Ectodermal cell (in vitro differentiated cells): ENCODE measurements around the gene PSME3IP1.

Source experiments
- H3K27ac ChIP-seq: 2 replicates; pipeline ENCODE4 v1.7.0; 2013; ENCODE audit warnings: mild to moderate bottlenecking, low read depth, low read length; ENCODE audit not compliant: insufficient read depth, poor library complexity, severe bottlenecking
- H3K27me3 ChIP-seq: 2 replicates; pipeline ENCODE4 v1.7.0; 2013; ENCODE audit warnings: mild to moderate bottlenecking, low read length; ENCODE audit not compliant: insufficient read depth, control insufficient read depth, poor library complexity, severe bottlenecking
- H3K36me3 ChIP-seq: one replicate; pipeline ENCODE4 v1.7.0; 2013; ENCODE audit warnings: low read length; ENCODE audit not compliant: control insufficient read depth, insufficient read depth
- H3K4me1 ChIP-seq: one replicate; pipeline ENCODE4 v1.7.0; 2013; ENCODE audit warnings: low read length; ENCODE audit not compliant: control insufficient read depth, insufficient read depth
- H3K4me3 ChIP-seq: 2 replicates; pipeline ENCODE4 v1.7.0; 2013; ENCODE audit warnings: low read depth, low read length, control low read depth; ENCODE audit not compliant: insufficient read depth
- H3K9me3 ChIP-seq: 2 replicates; pipeline ENCODE4 v1.7.0; 2013; ENCODE audit warnings: mild to moderate bottlenecking, low read length, moderate library complexity; ENCODE audit not compliant: control insufficient read depth
- WGBS, 2 experiments: methylation state at CpG; one replicate each; pipeline ENCODE4 v1.1.7; 2013; ENCODE audit warnings: missing lambda C conversion rate in 2 of 2; 5-methylcytosine and 5-hydroxymethylcytosine counted together

Gene PSME3IP1

GRCh38 chr16:57156351-57156703, 29.5 kb downstream of the PSME3IP1 start:
- 96% methylated on average over 4 of the region's 4 CpGs for WGBS, 2 experiments
- Histone ChIP-seq H3K27ac (no peak overlapping the region), H3K36me3 (peaks cover 35% of the 10 kb centered on the region), H3K4me3 (no peak overlapping the region), H3K4me1 (no peaks in the 10 kb centered on the region), H3K9me3 (no peaks in the 10 kb centered on the region), H3K27me3 (no peaks in the 10 kb centered on the region)

GRCh38 chr16:57155702-57156350, 30.0 kb downstream of the PSME3IP1 start:
- 94 to 96% methylated on average over 6 of the region's 6 CpGs for WGBS, 2 experiments
- Histone ChIP-seq H3K4me1 (peaks cover 5% of the 10 kb centered on the region), H3K27me3 (no peaks in the 10 kb centered on the region), H3K4me3 (no peak overlapping the region), H3K9me3 (no peaks in the 10 kb centered on the region), H3K27ac (no peak overlapping the region), H3K36me3 (peaks cover 35% of the 10 kb centered on the region)

- Histone ChIP-seq H3K4me1 (peaks cover 6% of the 10 kb centered on the region), H3K9me3 (no peaks in the 10 kb centered on the region), H3K27me3 (no peaks in the 10 kb centered on the region), H3K36me3 (peaks cover 28% of the 10 kb centered on the region), H3K27ac (no peak overlapping the region), H3K4me3 (no peak overlapping the region)
- 96 to 98% methylated on average over 6 of the region's 6 CpGs for WGBS, 2 experiments
These were observed 32.0 kb downstream of the PSME3IP1 start for GRCh38 chr16:57153841-57154240.

- Histone ChIP-seq H3K36me3 (peaks cover 17% of the 10 kb centered on the region), H3K9me3 (no peaks in the 10 kb centered on the region), H3K4me1 (peaks cover 12% of the 10 kb centered on the region), H3K4me3 (no peak overlapping the region), H3K27me3 (no peaks in the 10 kb centered on the region), H3K27ac (no peak overlapping the region)
- 92 to 94% methylated on average over 4 of the region's 4 CpGs for WGBS, 2 experiments
These were observed 33.4 kb downstream of the PSME3IP1 start for GRCh38 chr16:57152096-57153093.

GRCh38 chr16:57151369-57151768, 34.5 kb downstream of the PSME3IP1 start:
- H3K27me3 ChIP-seq, result no peaks in the 10 kb centered on the region
- peaks cover 12% of the 10 kb centered on the region for H3K4me1 ChIP-seq
- WGBS, 2 experiments, result 64 to 77% methylated on average over 2 of the region's 2 CpGs
- no peak overlapping the region for H3K27ac ChIP-seq
- no peaks in the 10 kb centered on the region for H3K9me3 ChIP-seq
- no peak overlapping the region for H3K4me3 ChIP-seq
- peaks cover 17% of the 10 kb centered on the region for H3K36me3 ChIP-seq

- peaks cover 12% of the 10 kb centered on the region for H3K4me1 ChIP-seq
- no peaks in the 10 kb centered on the region for H3K27me3 ChIP-seq
- no peaks in the 10 kb centered on the region for H3K9me3 ChIP-seq
- no peak overlapping the region for H3K27ac ChIP-seq
- 85 to 88% methylated on average over 9 of the region's 9 CpGs for WGBS, 2 experiments
- peaks cover 12% of the 10 kb centered on the region for H3K36me3 ChIP-seq
- H3K4me3 ChIP-seq, result no peak overlapping the region
These were observed 35.0 kb downstream of the PSME3IP1 start for GRCh38 chr16:57150682-57151330.

GRCh38 chr16:57149391-57149790, 36.4 kb downstream of the PSME3IP1 start:
- no peak overlapping the region for H3K27ac ChIP-seq
- WGBS, 2 experiments, result 94 to 95% methylated on average over 10 of the region's 10 CpGs
- H3K9me3 ChIP-seq, result no peaks in the 10 kb centered on the region
- peaks cover 12% of the 10 kb centered on the region for H3K4me1 ChIP-seq
- H3K4me3 ChIP-seq, result no peak overlapping the region
- no peaks in the 10 kb centered on the region for H3K27me3 ChIP-seq
- peaks cover 6% of the 10 kb centered on the region for H3K36me3 ChIP-seq

GRCh38 chr16:57148481-57148880, 37.4 kb downstream of the PSME3IP1 start:
- Histone ChIP-seq H3K4me1 (peaks cover 12% of the 10 kb centered on the region), H3K36me3 (no peaks in the 10 kb centered on the region), H3K27me3 (no peaks in the 10 kb centered on the region), H3K27ac (no peak overlapping the region), H3K9me3 (no peaks in the 10 kb centered on the region), H3K4me3 (no peak overlapping the region)
- 92 to 93% methylated on average over 6 of the region's 6 CpGs for WGBS, 2 experiments

GRCh38 chr16:57147381-57148221, 38.2 kb downstream of the PSME3IP1 start:
- no peaks in the 10 kb centered on the region for H3K27me3 ChIP-seq
- no peak overlapping the region for H3K27ac ChIP-seq
- H3K4me3 ChIP-seq, result no peak overlapping the region
- WGBS, 2 experiments, result 35 to 41% methylated on average over 14 of the region's 14 CpGs
- no peaks in the 10 kb centered on the region for H3K36me3 ChIP-seq
- no peaks in the 10 kb centered on the region for H3K9me3 ChIP-seq
- H3K4me1 ChIP-seq, result peaks cover 19% of the 10 kb centered on the region
